Psoas muscle (tissue), 8 donors: ENCODE results near the gene NDC80. TPM values are rescaled to one million over a fixed set of nuclear protein-coding genes. Genes with fewer than 3 reads are reported as not detected.
"Not testable (repeated sequence)": the region's sequence is repeated elsewhere in the genome, so short reads cannot be mapped to it uniquely, and the experiment has no call there.

ENCODE experiments used
- ATAC-seq, 4 donors: fragments of 200-7000 bp; cut with Tn5 transposase; one replicate each; pipeline ENCODE4 v1.9.1; 2020; ENCODE audit warnings: moderate library complexity in 3 of 4, mild to moderate bottlenecking in 2 of 4
- DNase-seq, 2 donors: peaks; one replicate each; pipeline ENCODE4 v3.0.0-alpha.2; 2020
- H3K27ac ChIP-seq: fragments of 200-600 bp; one replicate; pipeline ENCODE4 v1.8.0; 2022
- H3K27me3 ChIP-seq, 3 donors: fragments of 200-600 bp in 1 of 3; one replicate each; pipeline versions ENCODE4 v1.6.1 to v1.8.0; 2013 to 2022; ENCODE audit warnings: low read length in 2 of 3, mild to moderate bottlenecking in 2 of 3, moderate library complexity in 1 of 3; ENCODE audit not compliant: insufficient read depth in 3 of 3
- H3K36me3 ChIP-seq, 2 donors: fragments of 200-600 bp in 1 of 2; one replicate each; pipeline versions ENCODE4 v1.6.1 to v1.8.0; 2013 to 2022; ENCODE audit warnings: low read depth in 1 of 2, mild to moderate bottlenecking in 1 of 2, moderate library complexity in 1 of 2; ENCODE audit not compliant: insufficient read depth in 1 of 2
- H3K4me1 ChIP-seq: fragments of 200-600 bp; one replicate; pipeline ENCODE4 v1.8.0; 2022
- H3K4me3 ChIP-seq: fragments of 200-600 bp; one replicate; pipeline ENCODE4 v1.8.0; 2022; ENCODE audit warnings: mild to moderate bottlenecking
- H3K9me3 ChIP-seq: fragments of 200-600 bp; one replicate; pipeline ENCODE4 v1.8.0; 2022
- WGBS, 3 donors: extraction: QIAGEN DNeasy Blood & Tissue Kit; methylation state at CpG; one replicate each; pipeline versions ENCODE4 v1.1.6 to v1.1.7; 2013; 5-methylcytosine and 5-hydroxymethylcytosine counted together
- intact Hi-C, 2 donors: fragments of 100-400 bp; cut with DNase I; formaldehyde crosslinking; loops; one replicate each; pipeline versions ENCODE4 v1.11.0 to v1.14.2; 2022
- long read RNA-seq, 2 donors: library from polyadenylated mRNA; unstranded; transcript quantifications; one replicate each; pipeline ENCODE4 v2.0.0, GENCODE V29; 2021
- polyA plus RNA-seq, 3 donors: library from polyadenylated mRNA; stranded (reverse); fragments of 200-250 nt; gene quantifications; one replicate each; pipeline ENCODE4 v1.2.3, GENCODE V29; 2013
- total RNA-seq, 4 donors: library from RNA; stranded (reverse); fragmentation: NEBNext Ultra II Directional in 2 of 4; extraction: Animal tissue kit (Norgen Biotek cat#: 25700) in 2 of 4; gene quantifications; one replicate each; pipeline versions ENCODE4 v1.2.1 to v1.2.4, GENCODE V29; 2021 to 2023
- TF ChIP-seq, protein P1 (sequence below): fragments of 200-600 bp; IDR thresholded peaks from one replicate; pipeline ENCODE4 v1.8.0; 2022; ENCODE audit warnings: antibody characterized with exemption
- donor health status: healthy with polysubstance abuse.
- donor health status: DM: no; HTN: no; CAD: no; lungs with moderate emphysema.
- donor health status: Bipolar disorder and iron deficiency.
- donor health status: healthy.
- donor health status: DM: yes; HTN: yes; CAD: no.
- donor health status: DM: no; HTN: no; CAD: no.
- donor health status: DM: no; HTN: no; CAD: no.
- donor health status: DM: yes; HTN: yes; CAD: no.

Gene NDC80
- total RNA-seq (under 1 TPM in 3 of 4 donors, not detected in 1; 0.17 to 0.42 (median 0.21) TPM), polyA plus RNA-seq (under 1 TPM in 2 of 3 donors, not detected in 1; 0.12 to 0.13 TPM)
- long read RNA-seq, donor 1 = 0 reads
- long read RNA-seq, donor 2 = 0 reads

DNA sequence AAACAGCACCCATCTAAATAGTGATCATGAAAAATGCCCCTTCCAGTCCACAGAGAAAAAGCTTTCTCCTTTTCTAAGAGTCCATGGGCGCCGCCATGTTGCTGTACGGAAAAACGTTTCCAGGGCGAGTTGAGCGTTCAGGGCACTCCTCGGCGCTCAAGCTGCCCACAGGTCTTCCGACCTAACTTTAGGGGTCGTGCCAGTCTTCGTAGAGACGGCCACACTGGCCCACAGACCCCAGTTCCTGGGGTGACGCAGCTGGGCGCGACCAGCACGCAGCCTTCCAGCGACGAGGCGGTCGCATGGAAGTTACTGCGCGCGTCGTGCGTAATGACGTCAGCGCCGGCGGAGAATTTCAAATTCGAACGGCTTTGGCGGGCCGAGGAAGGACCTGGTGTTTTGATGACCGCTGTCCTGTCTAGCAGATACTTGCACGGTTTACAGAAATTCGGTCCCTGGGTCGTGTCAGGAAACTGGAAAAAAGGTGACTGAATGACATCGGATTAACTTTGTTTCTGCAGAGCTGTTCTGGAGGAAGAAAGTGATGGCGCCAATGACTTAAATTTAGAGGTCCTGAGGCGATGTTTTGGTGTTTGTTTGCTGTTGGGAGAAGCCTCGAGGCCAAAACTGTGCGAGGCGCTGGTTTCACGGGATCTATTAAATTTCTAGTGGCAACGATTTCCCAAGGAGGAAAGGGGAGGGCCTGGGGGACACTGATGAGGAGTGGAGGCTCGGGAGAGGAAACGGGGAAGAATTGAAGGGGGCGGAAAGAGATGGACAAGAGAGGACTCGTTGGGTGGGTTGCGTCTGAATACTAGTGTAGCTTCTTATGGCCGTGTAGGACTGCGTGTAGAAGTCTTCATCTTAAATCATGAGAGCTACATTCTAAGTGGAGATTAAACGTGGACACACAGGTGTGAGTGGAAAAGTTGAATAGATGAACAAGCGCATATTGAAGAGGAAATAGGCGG lies at the start of gene NDC80, which contains the start of gene METTL4:
Gene NDC80, plus strand, starts transcription at position 358 of the 971 bp plus-strand sequence. CDS start 1,429 bp downstream, outside the sequence.
Gene METTL4, minus strand, starts transcription at position 306 of the 971 bp plus-strand sequence. CDS start 4,289 bp downstream, outside the sequence.
- 0% methylated on average over 55 of the region's 55 CpGs for WGBS, 3 donors
- Histone ChIP-seq H3K27me3 (no peaks in the 10 kb centered on the region), H3K4me3 (peak within 1 kb of the TSS; percentile 81), H3K27ac (peak within 1 kb of the TSS; percentile 96), H3K4me1 (peaks cover 15% of the 10 kb centered on the region), H3K9me3 (no peaks in the 10 kb centered on the region), H3K36me3 (peaks cover 0 to 9% of the 10 kb centered on the region in 2 donors)
- DNase-seq = peak; percentile 83 to 92
- intact Hi-C loops = loop anchor here in 1 of 2 donors (5.0 kb wide), 1 partner anchor 86 kb away; the partner anchor contains the start of gene SMCHD1
- TF ChIP-seq, protein P1, sequence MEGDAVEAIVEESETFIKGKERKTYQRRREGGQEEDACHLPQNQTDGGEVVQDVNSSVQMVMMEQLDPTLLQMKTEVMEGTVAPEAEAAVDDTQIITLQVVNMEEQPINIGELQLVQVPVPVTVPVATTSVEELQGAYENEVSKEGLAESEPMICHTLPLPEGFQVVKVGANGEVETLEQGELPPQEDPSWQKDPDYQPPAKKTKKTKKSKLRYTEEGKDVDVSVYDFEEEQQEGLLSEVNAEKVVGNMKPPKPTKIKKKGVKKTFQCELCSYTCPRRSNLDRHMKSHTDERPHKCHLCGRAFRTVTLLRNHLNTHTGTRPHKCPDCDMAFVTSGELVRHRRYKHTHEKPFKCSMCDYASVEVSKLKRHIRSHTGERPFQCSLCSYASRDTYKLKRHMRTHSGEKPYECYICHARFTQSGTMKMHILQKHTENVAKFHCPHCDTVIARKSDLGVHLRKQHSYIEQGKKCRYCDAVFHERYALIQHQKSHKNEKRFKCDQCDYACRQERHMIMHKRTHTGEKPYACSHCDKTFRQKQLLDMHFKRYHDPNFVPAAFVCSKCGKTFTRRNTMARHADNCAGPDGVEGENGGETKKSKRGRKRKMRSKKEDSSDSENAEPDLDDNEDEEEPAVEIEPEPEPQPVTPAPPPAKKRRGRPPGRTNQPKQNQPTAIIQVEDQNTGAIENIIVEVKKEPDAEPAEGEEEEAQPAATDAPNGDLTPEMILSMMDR = no peak
- ATAC-seq = peak; percentile 94 to 98 (median 94)

DNA sequence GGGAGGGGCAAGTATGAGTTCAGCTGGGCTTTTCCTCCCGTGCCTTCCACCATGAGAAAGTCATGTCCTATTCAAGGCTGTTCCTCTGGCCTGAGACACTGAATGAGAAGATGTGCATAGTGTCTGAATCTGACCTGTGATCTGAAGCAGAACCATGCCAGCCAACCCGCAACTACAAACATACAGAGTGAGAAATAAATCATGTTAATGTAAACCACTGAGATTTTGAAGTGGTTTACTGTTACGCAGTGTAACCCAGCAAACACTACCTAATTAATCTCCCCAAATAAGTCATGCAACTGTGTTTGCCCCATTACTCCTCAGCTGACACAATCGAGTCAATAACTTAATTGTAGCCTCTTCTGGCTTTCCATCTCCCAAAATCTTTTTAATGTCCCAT lies 49.2 kb upstream of the NDC80 start:
- Histone ChIP-seq H3K27me3 (no peaks in the 10 kb centered on the region), H3K36me3 (no peaks in the 10 kb centered on the region), H3K27ac (no peak overlapping the region), H3K4me3 (no peak overlapping the region), H3K4me1 (no peaks in the 10 kb centered on the region), H3K9me3 (no peaks in the 10 kb centered on the region)
- DNase-seq = no peak
- ATAC-seq = no peak
- intact Hi-C loops = no loop called here
- WGBS, 3 donors = 81 to 88% (median 86%) methylated on average over 4 of the region's 4 CpGs
- TF ChIP-seq, protein P1 = no peak

DNA sequence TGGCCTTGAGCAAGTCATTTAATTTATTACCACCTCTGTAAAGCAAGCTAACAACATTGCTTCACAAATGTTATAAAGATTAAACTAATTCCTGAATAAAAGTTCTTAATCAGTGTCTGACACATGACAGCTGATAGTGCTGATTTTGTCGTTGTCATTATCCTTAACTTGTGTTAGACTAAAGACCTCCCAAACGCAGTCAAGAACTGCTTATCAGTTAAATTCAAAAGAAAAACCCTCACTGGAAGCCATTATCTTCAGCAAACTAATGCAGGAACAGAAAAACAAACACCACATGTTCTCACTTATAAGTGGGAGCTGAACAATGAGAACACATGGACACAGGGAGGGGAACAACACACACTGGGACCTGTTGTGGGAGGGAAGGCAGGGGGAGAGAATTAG lies 46.6 kb upstream of the NDC80 start:
- H3K27me3 ChIP-seq, H3K4me1 ChIP-seq, H3K27ac ChIP-seq, H3K4me3 ChIP-seq, DNase-seq, intact Hi-C loops, H3K9me3 ChIP-seq, ATAC-seq, H3K36me3 ChIP-seq: not testable (repeated sequence)
- WGBS, 3 donors = 43 to 63% (median 56%) methylated on average over 2 of the region's 2 CpGs

DNA sequence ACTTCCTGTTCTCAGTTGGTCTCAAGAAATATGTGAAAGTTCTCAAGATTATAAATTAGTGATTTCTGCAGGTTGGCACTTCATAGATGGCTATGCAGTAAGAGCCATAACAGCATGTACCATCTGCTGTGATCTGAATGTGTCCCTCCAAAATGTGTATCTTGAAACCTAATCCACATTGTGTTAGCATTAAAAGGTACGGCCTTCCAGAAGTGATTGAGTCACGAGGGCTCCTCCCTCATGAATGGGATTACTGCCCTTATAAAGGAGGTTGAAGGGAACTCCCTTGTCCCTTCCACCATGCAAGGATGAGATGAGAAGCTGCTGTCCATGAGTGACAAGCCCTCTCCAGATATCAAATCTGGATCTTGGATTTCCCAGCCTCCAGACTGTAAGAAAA lies 45.0 kb upstream of the NDC80 start:
- Histone ChIP-seq H3K4me3 (no peak overlapping the region), H3K9me3 (no peaks in the 10 kb centered on the region), H3K36me3 (no peaks in the 10 kb centered on the region), H3K27ac (no peak overlapping the region), H3K27me3 (no peaks in the 10 kb centered on the region), H3K4me1 (no peaks in the 10 kb centered on the region)
- no peak for ATAC-seq
- intact Hi-C loops = no loop called here
- TF ChIP-seq, protein P1 = no peak
- no peak for DNase-seq
- WGBS, 3 donors = 45 to 68% (median 63%) methylated on average over 2 of the region's 2 CpGs

DNA sequence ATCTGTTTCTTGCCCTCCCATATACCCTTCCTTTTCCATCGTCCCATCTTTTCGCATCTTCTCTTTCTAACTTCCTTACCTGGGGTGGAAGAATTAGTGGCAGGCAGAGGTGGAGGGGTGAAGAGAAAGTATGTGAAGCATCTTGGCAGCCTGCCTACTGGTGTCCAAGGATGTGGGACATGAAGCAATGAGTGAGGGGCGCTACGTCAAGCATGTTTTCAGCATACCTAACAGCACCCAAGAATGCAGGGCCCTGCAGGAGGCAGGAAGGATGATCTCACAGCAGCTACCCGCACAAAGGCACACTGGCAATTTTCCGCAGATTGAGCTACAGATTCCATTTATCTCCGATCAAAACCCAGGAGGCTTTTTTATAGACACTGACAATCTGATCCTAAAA lies 42.2 kb upstream of the NDC80 start:
- intact Hi-C loops = no loop called here
- DNase-seq = no peak
- Histone ChIP-seq H3K27me3 (no peaks in the 10 kb centered on the region), H3K4me1 (no peaks in the 10 kb centered on the region), H3K27ac (no peak overlapping the region), H3K9me3 (no peaks in the 10 kb centered on the region), H3K36me3 (peaks cover 0 to 1% of the 10 kb centered on the region in 2 donors), H3K4me3 (no peak overlapping the region)
- TF ChIP-seq, protein P1 = no peak
- ATAC-seq = no peak
- 77 to 82% (median 77%) methylated on average over 7 of the region's 7 CpGs for WGBS, 3 donors
